Measurements from ENCODE around the gene LACC1. TPM values are rescaled to one million over a fixed set of nuclear protein-coding genes. Genes with fewer than 3 reads are reported as not detected.

LACC1 gene
- total and polyA plus RNA-seq, 2 of the 8 experiments (the other 6 are each of a cell fraction or from before 2014, with no cell fraction given), result 0.57 to 3.6 TPM

DNA sequence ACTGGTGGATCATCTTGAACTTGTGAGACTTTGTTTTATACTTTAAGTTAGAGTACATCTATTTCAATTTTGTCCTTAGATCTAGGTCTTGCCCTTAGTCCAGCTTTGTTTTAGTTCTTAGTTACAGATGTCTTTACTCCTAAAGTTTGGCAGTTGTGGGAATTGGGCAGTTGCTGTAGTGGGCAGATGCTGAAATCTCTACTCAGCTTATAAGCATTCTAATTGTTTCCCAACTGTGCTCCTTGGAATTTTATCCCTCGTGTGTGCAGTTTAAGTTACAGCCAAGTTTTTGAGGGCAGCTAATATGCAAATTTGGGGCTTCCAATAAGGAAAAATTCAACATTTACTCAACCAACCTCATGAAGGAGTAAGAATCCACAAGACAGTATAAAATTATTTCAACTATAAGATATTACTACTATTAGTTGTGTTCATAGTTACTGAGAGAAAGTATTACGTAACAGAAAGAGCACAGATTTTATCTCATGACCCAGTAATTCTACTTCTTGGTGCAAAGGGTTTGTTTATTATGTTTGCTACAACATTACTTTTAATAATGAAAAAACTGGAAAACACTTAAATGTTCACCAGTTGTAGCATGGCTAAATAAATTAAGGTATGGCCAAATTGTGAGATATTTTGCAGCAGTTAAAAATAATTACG, 33.1 kb upstream of the LACC1 start:
- Histone ChIP-seq H3K36me3 (ENCODE audit: control insufficient read depth in 2 of 4, insufficient read depth in 4 of 4, low read length in 3 of 4) (0 out of 8 replicates have a peak, but pooled peaks cover 0 to 2% (median 0%) of the 10 kb centered on the region in 4 experiments), H3K27me3 (replicated peaks in 1 of 4; ENCODE audit: control insufficient read depth in 3 of 4, extremely low read depth in 1 of 4, insufficient read depth in 3 of 4, low read length in 3 of 4) (no peaks in the 10 kb centered on the region), H3K4me3 (ENCODE audit: extremely low read depth in 1 of 4, insufficient read depth in 2 of 4, low read depth in 3 of 4, low read length in 4 of 4) (no peak overlapping the region), H3K23ac (ENCODE audit: insufficient read length) (no peak overlapping the region), H3K79me1 (ENCODE audit: low read depth, low read length) (no peaks in the 10 kb centered on the region), H2AFZ (ENCODE audit: low read length) (no peak overlapping the region), H2BK5ac (ENCODE audit: low read depth, low read length) (no peak overlapping the region), H2BK20ac (ENCODE audit: low read length) (no peak overlapping the region), H4K5ac (ENCODE audit: insufficient read length, low read depth, low read length) (no peak overlapping the region), H3K9me3 (ENCODE audit: insufficient read depth in 2 of 2, low read depth in 1 of 2, low read length in 1 of 2) (peaks cover 5 to 6% of the 10 kb centered on the region in 2 experiments; a peak in 3 of 4 replicates), H3K18ac (ENCODE audit: extremely low read depth, low read length) (no peak overlapping the region), H2BK15ac (ENCODE audit: low read length) (no peak overlapping the region), H4K91ac (replicated peaks; ENCODE audit: insufficient read length, low read length) (no peak overlapping the region), H3K79me2 (ENCODE audit: control insufficient read depth in 1 of 2, insufficient read depth in 2 of 2, low read length in 2 of 2) (no peaks in the 10 kb centered on the region), H3K9ac (replicated peaks in 1 of 4; ENCODE audit: extremely low read depth in 1 of 4, low read depth in 3 of 4, low read length in 3 of 4) (no peak overlapping the region), H3K56ac (replicated peaks; ENCODE audit: insufficient read length, low read depth, low read length) (no peak overlapping the region), H3K27ac (ENCODE audit: low read depth, low read length) (no peak overlapping the region), H2BK120ac (replicated peaks; ENCODE audit: low read depth, low read length) (no peak overlapping the region), H3K4me2 (ENCODE audit: insufficient read depth in 1 of 2, low read depth in 2 of 2, low read length in 2 of 2) (no peak overlapping the region), H3K4me1 (replicated peaks in 1 of 4; ENCODE audit: control insufficient read depth in 3 of 4, insufficient read depth in 4 of 4, low read length in 3 of 4) (no peaks in the 10 kb centered on the region), H2BK12ac (ENCODE audit: low read depth, low read length) (no peak overlapping the region), H2AK5ac (ENCODE audit: low read depth, low read length) (no peak overlapping the region), H4K8ac (ENCODE audit: extremely low read depth, insufficient read depth, low read length) (no peak overlapping the region), H4K20me1 (replicated peaks in 1 of 2; ENCODE audit: control insufficient read depth in 1 of 2, insufficient read depth in 2 of 2, low read length in 2 of 2) (no peaks in the 10 kb centered on the region), H3K4ac (replicated peaks; ENCODE audit: insufficient read length, low read depth, low read length) (no peak overlapping the region), H3K14ac (ENCODE audit: insufficient read length) (no peak overlapping the region), H3K23me2 (ENCODE audit: low read depth, low read length) (no peaks in the 10 kb centered on the region)
- POLR2A ChIA-PET (ENCODE audit: partially characterized antibody), result no interaction called here
- no peak for DNase-seq (ENCODE audit: low read depth in 1 of 2, low spot score in 2 of 2)
- 96% methylated on average over 3 of the region's 3 CpGs; no CpG with 5 or more reads in 1 of the 2 experiments for WGBS, 2 experiments (ENCODE audit: extremely low coverage in 1 of 2, insufficient coverage in 1 of 2, insufficient read length in 1 of 2, insufficient replicate concordance in 2 of 2, low coverage in 1 of 2, low lambda C conversion rate in 2 of 2, missing lambda C conversion rate in 1 of 2)
- CTCF ChIA-PET (ENCODE audit: partially characterized antibody), result no interaction called here
- no peak for FAIRE-seq
- TF ChIP-seq GABPA (IDR thresholded peaks at IDR 0.05; ENCODE audit: borderline replicate concordance, insufficient read depth, low read length), result no peak
- TF ChIP-seq SAP30 (IDR thresholded peaks at IDR 0.05; ENCODE audit: insufficient read depth, insufficient replicate concordance, low read length), result no peak
- no peak for TF ChIP-seq SP2 (IDR thresholded peaks at IDR 0.05; ENCODE audit: low read length)
- no peak for TF ChIP-seq SP4 (IDR thresholded peaks at IDR 0.05; ENCODE audit: low read length)
- TF ChIP-seq TBP (IDR thresholded peaks at IDR 0.05; ENCODE audit: low read depth, low read length), result no peak
- no peak for TF ChIP-seq RAD21 (IDR thresholded peaks at IDR 0.05 in 1 of 2, conservative IDR thresholded peaks at IDR 0.05 in 1 of 2; ENCODE audit: low read depth in 2 of 2, low read length in 2 of 2)
- TF ChIP-seq, protein P1, sequence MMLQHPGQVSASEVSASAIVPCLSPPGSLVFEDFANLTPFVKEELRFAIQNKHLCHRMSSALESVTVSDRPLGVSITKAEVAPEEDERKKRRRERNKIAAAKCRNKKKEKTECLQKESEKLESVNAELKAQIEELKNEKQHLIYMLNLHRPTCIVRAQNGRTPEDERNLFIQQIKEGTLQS (IDR thresholded peaks at IDR 0.05; ENCODE audit: insufficient read depth, low read depth, low read length), result no peak
- TF ChIP-seq TEAD4 (IDR thresholded peaks at IDR 0.05; ENCODE audit: low read depth, low read length), result no peak
- TF ChIP-seq CHD2 (IDR thresholded peaks at IDR 0.05; ENCODE audit: low read length), result no peak
- TF ChIP-seq TAF1 (IDR thresholded peaks at IDR 0.05; ENCODE audit: low read depth, low read length), result no peak
- TF ChIP-seq KDM1A (IDR thresholded peaks at IDR 0.05; ENCODE audit: borderline replicate concordance, low read length), result no peak
- TF ChIP-seq, protein P2, sequence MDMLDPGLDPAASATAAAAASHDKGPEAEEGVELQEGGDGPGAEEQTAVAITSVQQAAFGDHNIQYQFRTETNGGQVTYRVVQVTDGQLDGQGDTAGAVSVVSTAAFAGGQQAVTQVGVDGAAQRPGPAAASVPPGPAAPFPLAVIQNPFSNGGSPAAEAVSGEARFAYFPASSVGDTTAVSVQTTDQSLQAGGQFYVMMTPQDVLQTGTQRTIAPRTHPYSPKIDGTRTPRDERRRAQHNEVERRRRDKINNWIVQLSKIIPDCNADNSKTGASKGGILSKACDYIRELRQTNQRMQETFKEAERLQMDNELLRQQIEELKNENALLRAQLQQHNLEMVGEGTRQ (IDR thresholded peaks at IDR 0.05; ENCODE audit: low read length), result no peak
